Measurements from ENCODE around the gene GLT1D1. TPM values are rescaled to one million over a fixed set of nuclear protein-coding genes. Genes with fewer than 3 reads are reported as not detected.
"Not testable (repeated sequence)": the region's sequence is repeated elsewhere in the genome, so short reads cannot be mapped to it uniquely, and the experiment has no call there.

Gene GLT1D1
- not detected in 2 replicates for total RNA-seq (2014; rRNA removed; shearing (Covaris generic))
- total RNA-seq (2022) = 0.32 and 0.41 TPM in 2 replicates
- Bru-seq, nascent RNA = percentile 17 among the genes with signal in this experiment
- percentile 15 among the genes with signal in this experiment for BruChase-seq, experiment 1, labeled RNA remaining after a 6-hour chase
- percentile 15 among the genes with signal in this experiment for BruChase-seq, experiment 2, labeled RNA remaining after a 2-hour chase
- long read RNA-seq = 0 reads

- Histone ChIP-seq H3K36me3 (ENCODE audit: insufficient read depth, low read length) (no peaks in the 10 kb centered on the region), H3K9me3 (ENCODE audit: low read length) (no peaks in the 10 kb centered on the region), H3K4me1 (ENCODE audit: insufficient read depth, low read length, poor library complexity, severe bottlenecking) (no peaks in the 10 kb centered on the region), H3K27ac (ENCODE audit: low read depth, low read length, poor library complexity, severe bottlenecking) (no peak within 1 kb of the TSS), H3K79me2 (ENCODE audit: insufficient read depth, low read depth, low read length) (no peaks in the 10 kb centered on the region), H3K4me3 (ENCODE audit: low read depth, low read length, poor library complexity, severe bottlenecking) (no peak within 1 kb of the TSS), H2AFZ (ENCODE audit: low read length) (no peak within 1 kb of the TSS), H3K4me2 (ENCODE audit: low read length) (no peak within 1 kb of the TSS), H3K9me2 (ENCODE audit: insufficient read depth, low read length) (no peaks in the 10 kb centered on the region), H4K20me1 (ENCODE audit: insufficient read depth, low read length) (no peaks in the 10 kb centered on the region)
- CTCF ChIA-PET (ENCODE audit: unreplicated experiment) = no interaction called here
- no peak for TF ChIP-seq CTCF (conservative IDR thresholded peaks at IDR 0.05; ENCODE audit: low read length)
- no peak for TF ChIP-seq EZH2phosphoT487 (IDR thresholded peaks at IDR 0.05; ENCODE audit: borderline replicate concordance, low read depth, low read length)
- POLR2A ChIA-PET = no interaction called here
- no TSS peak for BruUV-seq (replicated peaks)
- no peak for DNase-seq (ENCODE audit: low spot score)
- intact Hi-C loops (cut with micrococcal nuclease; ENCODE audit: unreplicated experiment) = no loop called here
Measured at GRCh38 chr12:128852885-128853599, at the start of gene GLT1D1. GLT1D1 (plus strand) TSS chr12:128853478; CDS start chr12:128853582, 104 bp downstream.

- Histone ChIP-seq H2AFZ (ENCODE audit: low read length) (no peak overlapping the region), H4K20me1 (ENCODE audit: insufficient read depth, low read length) (peaks cover 9% of the 10 kb centered on the region; the same call in 1 of the 2 replicates), H3K36me3 (ENCODE audit: insufficient read depth, low read length) (peaks cover 98% of the 10 kb centered on the region), H3K9me3 (ENCODE audit: low read length) (no peaks in the 10 kb centered on the region), H3K4me2 (ENCODE audit: low read length) (no peak overlapping the region), H3K27ac (ENCODE audit: low read depth, low read length, poor library complexity, severe bottlenecking) (no peak overlapping the region), H3K79me2 (ENCODE audit: insufficient read depth, low read depth, low read length) (peaks cover 69% of the 10 kb centered on the region), H3K4me3 (ENCODE audit: low read depth, low read length, poor library complexity, severe bottlenecking) (no peak overlapping the region), H3K4me1 (ENCODE audit: insufficient read depth, low read length, poor library complexity, severe bottlenecking) (peaks cover 40% of the 10 kb centered on the region), H3K9me2 (ENCODE audit: insufficient read depth, low read length) (no peaks in the 10 kb centered on the region)
- TF ChIP-seq EZH2phosphoT487 (IDR thresholded peaks at IDR 0.05; ENCODE audit: borderline replicate concordance, low read depth, low read length) (no peak), CTCF (conservative IDR thresholded peaks at IDR 0.05; ENCODE audit: low read length) (no peak)
- CTCF ChIA-PET (ENCODE audit: unreplicated experiment) = no interaction called here
- BruUV-seq (replicated peaks) = no TSS peak
- no peak for DNase-seq (ENCODE audit: low spot score)
- POLR2A ChIA-PET = no interaction called here
- intact Hi-C loops (cut with micrococcal nuclease; ENCODE audit: unreplicated experiment) = no loop called here
Measured at GRCh38 chr12:128803788-128804187, 49.5 kb upstream of the GLT1D1 start.

GRCh38 chr12:128804762-128805161, 48.5 kb upstream of the GLT1D1 start:
- no peak overlapping the region for H2AFZ ChIP-seq (ENCODE audit: low read length)
- H3K9me2 ChIP-seq (ENCODE audit: insufficient read depth, low read length) = no peaks in the 10 kb centered on the region
- no peak overlapping the region for H3K4me3 ChIP-seq (ENCODE audit: low read depth, low read length, poor library complexity, severe bottlenecking)
- POLR2A ChIA-PET = interaction anchor here (0.9 to 3.8 kb wide), 4 partner anchors 9 to 20 kb away, joined by 3 to 25 read pairs (median 6); no protein-coding TSS in a partner anchor
- BruUV-seq (replicated peaks) = no TSS peak
- TF ChIP-seq EZH2phosphoT487 (IDR thresholded peaks at IDR 0.05; ENCODE audit: borderline replicate concordance, low read depth, low read length) = no peak
- TF ChIP-seq CTCF (conservative IDR thresholded peaks at IDR 0.05; ENCODE audit: low read length) = no peak
- no peaks in the 10 kb centered on the region for H3K9me3 ChIP-seq (ENCODE audit: low read length)
- peaks cover 15% of the 10 kb centered on the region; the same call in 1 of the 2 replicates for H4K20me1 ChIP-seq (ENCODE audit: insufficient read depth, low read length)
- no peak for DNase-seq (ENCODE audit: low spot score)
- peaks cover 79% of the 10 kb centered on the region for H3K79me2 ChIP-seq (ENCODE audit: insufficient read depth, low read depth, low read length)
- H3K4me2 ChIP-seq (ENCODE audit: low read length) = no peak overlapping the region
- CTCF ChIA-PET (ENCODE audit: unreplicated experiment) = no interaction called here
- H3K4me1 ChIP-seq (ENCODE audit: insufficient read depth, low read length, poor library complexity, severe bottlenecking) = peaks cover 32% of the 10 kb centered on the region
- no peak overlapping the region for H3K27ac ChIP-seq (ENCODE audit: low read depth, low read length, poor library complexity, severe bottlenecking)
- peaks cover 98% of the 10 kb centered on the region for H3K36me3 ChIP-seq (ENCODE audit: insufficient read depth, low read length)
- intact Hi-C loops (cut with micrococcal nuclease; ENCODE audit: unreplicated experiment) = no loop called here

GRCh38 chr12:128805406-128805805, 47.9 kb upstream of the GLT1D1 start:
- Histone ChIP-seq H4K20me1 (ENCODE audit: insufficient read depth, low read length) (peaks cover 20% of the 10 kb centered on the region; the same call in 1 of the 2 replicates), H3K79me2 (ENCODE audit: insufficient read depth, low read depth, low read length) (peaks cover 86% of the 10 kb centered on the region), H3K4me2 (ENCODE audit: low read length) (0 out of 2 replicates have a peak overlapping the region, but pooled peaks have one; percentile 17), H3K4me1 (ENCODE audit: insufficient read depth, low read length, poor library complexity, severe bottlenecking) (peaks cover 38% of the 10 kb centered on the region), H3K36me3 (ENCODE audit: insufficient read depth, low read length) (peaks cover 98% of the 10 kb centered on the region)
- H3K9me3 ChIP-seq (ENCODE audit: low read length); intact Hi-C loops (cut with micrococcal nuclease; ENCODE audit: unreplicated experiment); DNase-seq (ENCODE audit: low spot score); H3K9me2 ChIP-seq (ENCODE audit: insufficient read depth, low read length); H2AFZ ChIP-seq (ENCODE audit: low read length); CTCF ChIA-PET (ENCODE audit: unreplicated experiment); BruUV-seq (replicated peaks); H3K27ac ChIP-seq (ENCODE audit: low read depth, low read length, poor library complexity, severe bottlenecking); H3K4me3 ChIP-seq (ENCODE audit: low read depth, low read length, poor library complexity, severe bottlenecking): not testable (repeated sequence)
- POLR2A ChIA-PET = interaction anchor here (0.9 to 3.8 kb wide), 7 partner anchors 8 to 255 kb away, joined by 3 to 25 read pairs (median 5); no protein-coding TSS in a partner anchor
